ENCODE measurements around the gene AADACL3.

Gene AADACL3

GRCh38 chr1:12774801-12775345 is 59.0 kb downstream of the AADACL3 start:
- CTCF ChIA-PET, result interaction anchor here (0.6 kb wide), 1 partner anchor 13 kb away, joined by 3 read pairs; no protein-coding TSS in a partner anchor
- TF ChIP-seq ZNF384 (IDR thresholded peaks at IDR 0.05), result no peak
- TF ChIP-seq LEF1 (IDR thresholded peaks at IDR 0.05; ENCODE audit: borderline replicate concordance), result no peak
- no peak for TF ChIP-seq FOXK2 (IDR thresholded peaks at IDR 0.05)
- no peak for TF ChIP-seq ARNT (IDR thresholded peaks at IDR 0.05)
- no peak for TF ChIP-seq PKNOX1 (IDR thresholded peaks at IDR 0.05)
- TF ChIP-seq FOXA1 (IDR thresholded peaks at IDR 0.05), result no peak
- no peak for DNase-seq (ENCODE audit: extremely low spot score)
- POLR2A ChIA-PET, result no interaction called here

GRCh38 chr1:12775443-12775842 is 59.5 kb downstream of the AADACL3 start:
- ChIA-PET POLR2A (no interaction called here), CTCF (interaction anchor here (0.6 kb wide), 1 partner anchor 14 kb away, joined by 3 read pairs; no protein-coding TSS in a partner anchor)
- no peak for DNase-seq (ENCODE audit: extremely low spot score)
- TF ChIP-seq ARNT (IDR thresholded peaks at IDR 0.05), result no peak
- no peak for TF ChIP-seq L3MBTL2 (conservative IDR thresholded peaks at IDR 0.05)
- TF ChIP-seq LEF1 (IDR thresholded peaks at IDR 0.05; ENCODE audit: borderline replicate concordance), result no peak
- TF ChIP-seq TARDBP (IDR thresholded peaks at IDR 0.05), result no peak
- no peak for TF ChIP-seq CTBP1 (IDR thresholded peaks at IDR 0.05; ENCODE audit: borderline replicate concordance)

GRCh38 chr1:12776801-12777557 is 61.1 kb downstream of the AADACL3 start:
- CTCF ChIA-PET, result no interaction called here
- POLR2A ChIA-PET, result no interaction called here
- TF ChIP-seq SUZ12 (IDR thresholded peaks at IDR 0.05), result no peak
- no peak for TF ChIP-seq HDGF (IDR thresholded peaks at IDR 0.05; ENCODE audit: borderline replicate concordance)
- TF ChIP-seq TARDBP (IDR thresholded peaks at IDR 0.05), result no peak
- no peak for TF ChIP-seq L3MBTL2 (conservative IDR thresholded peaks at IDR 0.05)
- no peak for TF ChIP-seq FOXA1 (IDR thresholded peaks at IDR 0.05)
- DNase-seq (ENCODE audit: extremely low spot score), result no peak
